Smooth muscle cell (in vitro differentiated cells): ENCODE measurements around the gene GALK2. TPM values are rescaled to one million over a fixed set of nuclear protein-coding genes. Genes with fewer than 3 reads are reported as not detected.

ENCODE experiments used
- DNase-seq: peaks from one replicate; lab custom pipeline; 2025; ENCODE audit not compliant: unreplicated experiment; lab: John Stamatoyannopoulos, UW
- H2AFZ ChIP-seq: fragments of 200-600 bp; sonication (generic); 2 replicates; pipeline ENCODE4 v1.6.0; 2016; ENCODE audit warnings: antibody characterized with exemption, low read depth, mild to moderate bottlenecking
- H3F3A ChIP-seq: fragments of 200-600 bp; sonication (generic); 2 replicates; pipeline ENCODE4 v1.6.0; 2017; ENCODE audit warnings: antibody characterized with exemption, low read depth
- H3K27ac ChIP-seq: fragments of 200-600 bp; sonication (generic); 2 replicates; pipeline ENCODE4 v1.5.1; 2016; ENCODE audit warnings: low read depth, mild to moderate bottlenecking
- H3K27me3 ChIP-seq: fragments of 200-600 bp; sonication (generic); 2 replicates; pipeline ENCODE4 v1.6.1; 2016; ENCODE audit warnings: low read depth, mild to moderate bottlenecking
- H3K36me3 ChIP-seq: fragments of 200-600 bp; sonication (generic); 2 replicates; pipeline ENCODE4 v1.5.1; 2016; ENCODE audit warnings: low read depth
- H3K4me1 ChIP-seq: fragments of 200-600 bp; sonication (generic); 2 replicates; pipeline ENCODE4 v1.5.1; 2016; ENCODE audit warnings: low read depth
- H3K4me2 ChIP-seq: fragments of 200-600 bp; sonication (generic); 2 replicates; pipeline ENCODE4 v1.6.0; 2016; ENCODE audit warnings: mild to moderate bottlenecking
- H3K4me3 ChIP-seq: fragments of 200-600 bp; sonication (generic); 2 replicates; pipeline ENCODE4 v1.5.1; 2016; ENCODE audit warnings: mild to moderate bottlenecking
- H3K79me2 ChIP-seq: fragments of 200-600 bp; sonication (generic); 2 replicates; pipeline ENCODE4 v1.6.0; 2016; ENCODE audit warnings: low read depth, mild to moderate bottlenecking
- H3K9ac ChIP-seq: fragments of 200-600 bp; sonication (generic); 2 replicates; pipeline ENCODE4 v1.6.0; 2016; ENCODE audit warnings: low read depth
- H3K9me3 ChIP-seq: fragments of 200-600 bp; sonication (generic); replicated peaks from 2 replicates; pipeline ENCODE4 v1.5.1; 2016; ENCODE audit warnings: low read depth
- H4K20me1 ChIP-seq: fragments of 200-600 bp; sonication (generic); 2 replicates; pipeline ENCODE4 v1.6.0; 2016; ENCODE audit warnings: low read depth
- WGBS: methylation state at CpG from one replicate; pipeline ENCODE4 v1.1.7; 2016; ENCODE audit warnings: low lambda C conversion rate; 5-methylcytosine and 5-hydroxymethylcytosine counted together
- microRNA-seq: library from miRNA; unstranded; fragments of <30 nt; microRNA quantifications from one replicate; pipeline ENCODE4, GENCODE V29; 2016; ENCODE audit warnings: borderline number of aligned reads
- polyA plus RNA-seq: library from polyadenylated mRNA; unstranded; fragments of >200 nt; fragmentation: Nextera tagmentation; extraction: Ambion mirVana; gene quantifications from 2 replicates; pipeline ENCODE4 v1.2.1, GENCODE V29; 2016
- small RNA-seq: library from RNA; depleted of rRNA; stranded (forward); fragments of <200 nt; gene quantifications from one replicate; pipeline ENCODE3, GENCODE V24; 2014
- total RNA-seq: library from RNA; depleted of rRNA; stranded (reverse); fragments of >200 nt; gene quantifications from 2 replicates; pipeline ENCODE4 v1.2.3, GENCODE V29; 2014
- TF ChIP-seq, protein P1 (sequence below): fragments of 200-600 bp; sonication (generic); IDR thresholded peaks from 2 replicates; pipeline ENCODE4 v1.5.1; 2017; ENCODE audit warnings: borderline replicate concordance, mild to moderate bottlenecking, antibody characterized with exemption; ENCODE audit not compliant: insufficient read depth, poor library complexity, severe bottlenecking

Gene GALK2
- total and polyA plus RNA-seq, 2 experiments from 2014 or later, result 24.4 to 33.4 TPM

DNA sequence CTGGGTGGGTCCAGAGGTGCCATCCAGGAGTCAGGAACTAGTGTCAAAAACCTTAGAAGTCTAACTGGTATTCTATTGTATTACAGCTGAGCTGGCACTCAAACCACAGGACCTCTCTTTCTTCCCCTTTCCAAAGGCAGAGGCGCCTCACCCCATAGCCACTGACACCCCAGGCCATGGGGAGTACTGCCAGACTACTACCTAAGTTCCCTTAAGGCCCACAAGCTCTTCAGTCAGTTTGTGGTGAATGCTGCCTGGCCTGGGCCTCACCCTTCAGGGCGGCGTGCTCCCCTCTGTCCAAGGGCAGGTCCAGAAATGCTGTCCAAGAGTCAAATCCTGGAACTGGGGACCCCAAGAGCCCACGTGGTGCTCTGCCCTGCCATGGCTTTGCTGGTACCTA lies 209.9 kb downstream of the GALK2 start:
- Histone ChIP-seq H3K27ac (no peak overlapping the region), H3F3A (no peaks in the 10 kb centered on the region), H3K9me3 (no peaks in the 10 kb centered on the region), H3K4me2 (no peak overlapping the region), H2AFZ (no peak overlapping the region), H3K79me2 (no peaks in the 10 kb centered on the region), H3K4me1 (no peaks in the 10 kb centered on the region), H4K20me1 (no peaks in the 10 kb centered on the region), H3K36me3 (no peaks in the 10 kb centered on the region), H3K27me3 (no peaks in the 10 kb centered on the region), H3K9ac (no peak overlapping the region), H3K4me3 (no peak overlapping the region)
- 95% methylated on average over 4 of the region's 4 CpGs for WGBS
- TF ChIP-seq, protein P1, sequence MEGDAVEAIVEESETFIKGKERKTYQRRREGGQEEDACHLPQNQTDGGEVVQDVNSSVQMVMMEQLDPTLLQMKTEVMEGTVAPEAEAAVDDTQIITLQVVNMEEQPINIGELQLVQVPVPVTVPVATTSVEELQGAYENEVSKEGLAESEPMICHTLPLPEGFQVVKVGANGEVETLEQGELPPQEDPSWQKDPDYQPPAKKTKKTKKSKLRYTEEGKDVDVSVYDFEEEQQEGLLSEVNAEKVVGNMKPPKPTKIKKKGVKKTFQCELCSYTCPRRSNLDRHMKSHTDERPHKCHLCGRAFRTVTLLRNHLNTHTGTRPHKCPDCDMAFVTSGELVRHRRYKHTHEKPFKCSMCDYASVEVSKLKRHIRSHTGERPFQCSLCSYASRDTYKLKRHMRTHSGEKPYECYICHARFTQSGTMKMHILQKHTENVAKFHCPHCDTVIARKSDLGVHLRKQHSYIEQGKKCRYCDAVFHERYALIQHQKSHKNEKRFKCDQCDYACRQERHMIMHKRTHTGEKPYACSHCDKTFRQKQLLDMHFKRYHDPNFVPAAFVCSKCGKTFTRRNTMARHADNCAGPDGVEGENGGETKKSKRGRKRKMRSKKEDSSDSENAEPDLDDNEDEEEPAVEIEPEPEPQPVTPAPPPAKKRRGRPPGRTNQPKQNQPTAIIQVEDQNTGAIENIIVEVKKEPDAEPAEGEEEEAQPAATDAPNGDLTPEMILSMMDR, result no peak
- DNase-seq, result no peak

DNA sequence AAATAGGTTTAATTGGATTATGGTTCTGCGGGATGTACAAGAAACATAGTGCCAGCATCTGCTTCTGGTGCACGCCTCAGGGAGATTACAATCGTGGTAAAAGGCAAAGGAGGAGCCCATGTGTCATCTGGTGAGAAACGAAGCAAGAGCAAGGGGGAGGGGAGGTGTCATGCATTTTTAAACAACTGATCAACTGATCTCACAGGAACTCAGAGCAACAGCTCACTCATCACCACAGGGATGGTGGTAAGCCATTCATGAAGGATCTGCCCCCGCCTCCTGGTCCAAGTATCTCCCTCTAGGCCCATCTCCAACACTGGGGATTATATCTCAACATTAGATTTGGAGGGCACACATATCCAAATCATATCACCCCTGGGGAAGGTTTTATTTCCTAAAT lies 210.9 kb downstream of the GALK2 start:
- Histone ChIP-seq H3K9me3 (no peaks in the 10 kb centered on the region), H3F3A (no peaks in the 10 kb centered on the region), H4K20me1 (no peaks in the 10 kb centered on the region), H3K4me3 (no peak overlapping the region), H3K27me3 (no peaks in the 10 kb centered on the region), H2AFZ (no peak overlapping the region), H3K4me1 (no peaks in the 10 kb centered on the region), H3K4me2 (no peak overlapping the region), H3K36me3 (no peaks in the 10 kb centered on the region), H3K9ac (no peak overlapping the region), H3K79me2 (no peaks in the 10 kb centered on the region), H3K27ac (no peak overlapping the region)
- WGBS, result 62% methylated on average over 5 of the region's 5 CpGs
- no peak for DNase-seq
- TF ChIP-seq, protein P1, result no peak

Small RNA genes lying within 50 kb of the gene (microRNA-seq; reads per million reads assigned to microRNA genes)
- not detected for gene MIR4716

Small RNA genes lying within 50 kb of the gene (small RNA-seq; reads per million reads assigned to genes)
- gene MIR4716, result not detected
- gene RF00019, result not detected
- not detected for gene RN7SL307P

Other genes with a start within 250 kb of the GALK2 start
- 1.2 and 3.6 TPM in 2 replicates for gene SHC4, start 206.3 kb upstream of the GALK2 start, total RNA-seq
- gene SHC4, start 206.3 kb upstream of the GALK2 start, polyA plus RNA-seq, result 0.26 and 0.39 TPM in 2 replicates
- gene SECISBP2L, start 123.8 kb upstream of the GALK2 start, total RNA-seq, result 24.0 and 38.9 TPM in 2 replicates
- 12.2 and 13.7 TPM in 2 replicates for gene SECISBP2L, start 123.8 kb upstream of the GALK2 start, polyA plus RNA-seq
- 88.0 and 112 TPM in 2 replicates for gene COPS2, start 14.6 kb upstream of the GALK2 start, total RNA-seq
- 21.5 and 25.3 TPM in 2 replicates for gene COPS2, start 14.6 kb upstream of the GALK2 start, polyA plus RNA-seq